Measurements from ENCODE around the gene HS6ST3.

DNA sequence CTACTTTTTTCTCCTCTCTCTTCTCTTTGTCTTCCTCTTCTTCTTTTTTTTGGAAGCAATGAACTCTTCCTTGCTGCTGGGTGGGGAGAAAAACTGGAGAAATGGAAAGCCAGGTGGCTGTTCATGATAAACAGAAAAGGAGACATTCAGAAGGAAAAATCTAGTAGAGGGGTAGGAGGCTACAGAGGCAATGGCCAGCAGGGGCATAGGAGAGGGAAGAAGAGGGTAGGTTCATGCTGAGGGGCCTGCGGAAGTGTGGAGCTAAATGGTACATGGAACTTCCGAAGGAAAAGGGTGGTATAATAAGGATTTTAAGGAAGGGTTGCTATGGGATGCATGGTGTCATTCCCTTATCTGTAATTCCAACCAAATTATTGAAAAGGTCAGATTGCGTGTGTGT is 17.5 kb upstream of the HS6ST3 start:
- TF ChIP-seq, protein P1, sequence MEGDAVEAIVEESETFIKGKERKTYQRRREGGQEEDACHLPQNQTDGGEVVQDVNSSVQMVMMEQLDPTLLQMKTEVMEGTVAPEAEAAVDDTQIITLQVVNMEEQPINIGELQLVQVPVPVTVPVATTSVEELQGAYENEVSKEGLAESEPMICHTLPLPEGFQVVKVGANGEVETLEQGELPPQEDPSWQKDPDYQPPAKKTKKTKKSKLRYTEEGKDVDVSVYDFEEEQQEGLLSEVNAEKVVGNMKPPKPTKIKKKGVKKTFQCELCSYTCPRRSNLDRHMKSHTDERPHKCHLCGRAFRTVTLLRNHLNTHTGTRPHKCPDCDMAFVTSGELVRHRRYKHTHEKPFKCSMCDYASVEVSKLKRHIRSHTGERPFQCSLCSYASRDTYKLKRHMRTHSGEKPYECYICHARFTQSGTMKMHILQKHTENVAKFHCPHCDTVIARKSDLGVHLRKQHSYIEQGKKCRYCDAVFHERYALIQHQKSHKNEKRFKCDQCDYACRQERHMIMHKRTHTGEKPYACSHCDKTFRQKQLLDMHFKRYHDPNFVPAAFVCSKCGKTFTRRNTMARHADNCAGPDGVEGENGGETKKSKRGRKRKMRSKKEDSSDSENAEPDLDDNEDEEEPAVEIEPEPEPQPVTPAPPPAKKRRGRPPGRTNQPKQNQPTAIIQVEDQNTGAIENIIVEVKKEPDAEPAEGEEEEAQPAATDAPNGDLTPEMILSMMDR (IDR thresholded peaks at IDR 0.05) = no peak
- TF ChIP-seq POLR2A (IDR thresholded peaks at IDR 0.05) (no peak), POLR2AphosphoS5 (IDR thresholded peaks at IDR 0.05) (no peak)
